Endothelial cell (in vitro differentiated cells): ENCODE results near the gene LGR6. TPM values are rescaled to one million over a fixed set of nuclear protein-coding genes. Genes with fewer than 3 reads are reported as not detected.
"Not testable (repeated sequence)": the region's sequence is repeated elsewhere in the genome, so short reads cannot be mapped to it uniquely, and the experiment has no call there.

ENCODE experiments used
- DNase-seq: peaks from one replicate; pipeline ENCODE4 v3.0.0; 2021; ENCODE audit warnings: low spot score
- H3K27ac Mint-ChIP-seq: one replicate; pipeline ENCODE4 v1.8.0; 2021; ENCODE audit warnings: mixed read lengths, inconsistent platforms; ENCODE audit not compliant: unreplicated experiment
- H3K27me3 Mint-ChIP-seq: one replicate; pipeline ENCODE4 v1.8.0; 2021; ENCODE audit warnings: mild to moderate bottlenecking, moderate library complexity, mixed read lengths, inconsistent platforms; ENCODE audit not compliant: unreplicated experiment
- H3K36me3 Mint-ChIP-seq: one replicate; pipeline ENCODE4 v1.8.0; 2021; ENCODE audit warnings: mild to moderate bottlenecking, low read depth, mixed read lengths, inconsistent platforms; ENCODE audit not compliant: unreplicated experiment
- H3K4me1 Mint-ChIP-seq: one replicate; pipeline ENCODE4 v1.8.0; 2021; ENCODE audit warnings: mild to moderate bottlenecking, mixed read lengths, inconsistent platforms; ENCODE audit not compliant: unreplicated experiment
- H3K4me3 Mint-ChIP-seq: one replicate; pipeline ENCODE4 v1.8.0; 2021; ENCODE audit warnings: mild to moderate bottlenecking, mixed read lengths, inconsistent platforms; ENCODE audit not compliant: unreplicated experiment
- H3K9me3 Mint-ChIP-seq: one replicate; pipeline ENCODE4 v1.8.0; 2021; ENCODE audit warnings: mixed read lengths, inconsistent platforms; ENCODE audit not compliant: unreplicated experiment
- CTCF ChIP-seq: fragments of 200-600 bp; sonication (generic); IDR thresholded peaks from one replicate; pipeline ENCODE4 v1.5.0; 2021; ENCODE audit warnings: antibody characterized with exemption; ENCODE audit not compliant: unreplicated experiment
- total RNA-seq: library from RNA; stranded (reverse); fragmentation: NEBNext Ultra II Directional; extraction: Animal tissue kit (Norgen Biotek cat#: 25700); gene quantifications from one replicate; pipeline ENCODE4 v1.2.1, GENCODE V29; 2021; ENCODE audit not compliant: unreplicated experiment

Gene LGR6
- total RNA-seq, 1 donor from 2014 or later = 0.23 TPM

GRCh38 chr1:202235856-202236837 lies 42.5 kb downstream of the LGR6 start:
- peak; percentile 90 for DNase-seq
- Mint-ChIP-seq H3K27ac (no peak overlapping the region), H3K36me3 (no peaks in the 10 kb centered on the region), H3K4me1 (no peaks in the 10 kb centered on the region), H3K27me3 (peaks cover 2% of the 10 kb centered on the region), H3K4me3 (no peak overlapping the region), H3K9me3 (no peaks in the 10 kb centered on the region)
- TF ChIP-seq CTCF = peak; percentile 97

- Mint-ChIP-seq H3K36me3 (no peaks in the 10 kb centered on the region), H3K9me3 (no peaks in the 10 kb centered on the region), H3K4me1 (no peaks in the 10 kb centered on the region), H3K27ac (no peak overlapping the region), H3K27me3 (peaks cover 2% of the 10 kb centered on the region), H3K4me3 (no peak overlapping the region)
- peak; percentile 77 for DNase-seq
- no peak for TF ChIP-seq CTCF
Observed at GRCh38 chr1:202237052-202237451, 43.5 kb downstream of the LGR6 start.

- no peaks in the 10 kb centered on the region for H3K36me3 Mint-ChIP-seq
- H3K27me3 Mint-ChIP-seq = peaks cover 2% of the 10 kb centered on the region
- H3K4me3 Mint-ChIP-seq = no peak overlapping the region
- no peaks in the 10 kb centered on the region for H3K4me1 Mint-ChIP-seq
- DNase-seq = no peak
- H3K27ac Mint-ChIP-seq = no peak overlapping the region
- no peaks in the 10 kb centered on the region for H3K9me3 Mint-ChIP-seq
- no peak for TF ChIP-seq CTCF
Observed at GRCh38 chr1:202238914-202239313, 45.3 kb downstream of the LGR6 start.

GRCh38 chr1:202240226-202240625 lies 46.6 kb downstream of the LGR6 start:
- not testable (repeated sequence) for H3K27ac Mint-ChIP-seq, H3K4me3 Mint-ChIP-seq, H3K9me3 Mint-ChIP-seq, H3K36me3 Mint-ChIP-seq, H3K27me3 Mint-ChIP-seq, H3K4me1 Mint-ChIP-seq
- peak; percentile 0 for DNase-seq

GRCh38 chr1:202240956-202241355 lies 47.4 kb downstream of the LGR6 start:
- Mint-ChIP-seq H3K36me3 (no peaks in the 10 kb centered on the region), H3K9me3 (no peaks in the 10 kb centered on the region), H3K4me3 (no peak overlapping the region), H3K4me1 (no peaks in the 10 kb centered on the region), H3K27me3 (peaks cover 2% of the 10 kb centered on the region), H3K27ac (no peak overlapping the region)
- DNase-seq = peak; percentile 0
- TF ChIP-seq CTCF = no peak
